GM12878 (cell line): Measurements from ENCODE around the gene ZNF827. TPM values are rescaled to one million over a fixed set of nuclear protein-coding genes. Genes with fewer than 3 reads are reported as not detected.

Source experiments
- ATAC-seq: fragments of 200-7000 bp; cut with Tn5 transposase; 3 replicates; pipeline ENCODE4 v1.9.1; 2020; ENCODE audit warnings: mild to moderate bottlenecking, moderate library complexity
- BruUV-seq: library from RNA; stranded (reverse); fragments of 400-500 nt; replicated peaks from 2 replicates; lab custom pipeline; 2021; lab: Mats Ljungman, UMichigan
- CTCF ChIA-PET: fragments of 300-600 bp; sonication (Branson Sonifier 250); formaldehyde crosslinking; extraction: SDS; loops from one replicate; lab custom pipeline; 2021; ENCODE audit warnings: inconsistent platforms; lab: Yijun Ruan, JAX
- POLR2A ChIA-PET: fragments of 350-600 bp; formaldehyde crosslinking; extraction: SDS; loops from one replicate; lab custom pipeline; 2021; ENCODE audit warnings: inconsistent platforms; lab: Charles Lee
- RAD21 ChIA-PET: fragments of 300-600 bp; sonication (Branson Sonifier 250); formaldehyde crosslinking; loops from one replicate; lab custom pipeline; 2023; ENCODE audit warnings: antibody characterized with exemption; ENCODE audit not compliant: unreplicated experiment; lab: Charles Lee
- SMC1A ChIA-PET: fragments of 300-600 bp; sonication (Branson Sonifier 250); formaldehyde crosslinking; loops from one replicate; lab custom pipeline; 2023; ENCODE audit not compliant: unreplicated experiment, uncharacterized antibody; lab: Charles Lee
- DNase-seq: peaks from one replicate; pipeline ENCODE4 v3.0.0-alpha.2; 2011; ENCODE audit warnings: low read depth, low spot score
- FAIRE-seq: peaks from 3 replicates; lab custom pipeline; 2011; peaks lifted over from hg19 to GRCh38; lab: Jason Lieb, UNC
- H2AFZ ChIP-seq: 2 replicates; pipeline ENCODE4 v1.6.0; 2011; ENCODE audit warnings: low read depth, low read length, control low read depth; ENCODE audit not compliant: control insufficient read depth
- H3K27ac ChIP-seq: 2 replicates; pipeline ENCODE4 v1.5.1; 2011; ENCODE audit warnings: control low read depth; ENCODE audit not compliant: control insufficient read depth, insufficient read depth
- H3K27me3 ChIP-seq, 2 experiments: replicated peaks in 1 of 2; 2 replicates each; pipeline versions ENCODE4 v1.6.0 to v1.6.1; 2011; ENCODE audit warnings: low read length in 1 of 2; ENCODE audit not compliant: control insufficient read depth in 2 of 2, insufficient read depth in 2 of 2
- H3K36me3 ChIP-seq, 2 experiments: 2 replicates each; pipeline ENCODE4 v1.5.1; 2011; ENCODE audit warnings: low read length in 1 of 2; ENCODE audit not compliant: control insufficient read depth in 2 of 2, insufficient read depth in 2 of 2
- H3K4me1 ChIP-seq: 2 replicates; pipeline ENCODE4 v1.6.1; 2011; ENCODE audit warnings: mild to moderate bottlenecking, low read length, moderate library complexity, mixed read lengths; ENCODE audit not compliant: control insufficient read depth, insufficient read depth
- H3K4me2 ChIP-seq: 2 replicates; pipeline ENCODE4 v1.6.0; 2011; ENCODE audit warnings: control low read depth; ENCODE audit not compliant: control insufficient read depth, insufficient read depth
- H3K4me3 ChIP-seq: fragments of 200-600 bp; sonication (generic); 2 replicates; pipeline ENCODE4 v1.5.1; 2016
- H3K79me2 ChIP-seq: 2 replicates; pipeline ENCODE4 v1.6.0; 2011; ENCODE audit warnings: low read length; ENCODE audit not compliant: control insufficient read depth, insufficient read depth
- H3K9ac ChIP-seq: 2 replicates; pipeline ENCODE4 v1.8.0; 2011; ENCODE audit warnings: low read length, control low read depth, mixed read lengths; ENCODE audit not compliant: control insufficient read depth, insufficient read depth
- H3K9me3 ChIP-seq: replicated peaks from 3 replicates; pipeline ENCODE4 v1.5.1; 2011; ENCODE audit warnings: mild to moderate bottlenecking, low read length; ENCODE audit not compliant: control insufficient read depth, insufficient read depth
- H4K20me1 ChIP-seq: 2 replicates; pipeline ENCODE4 v1.6.0; 2011; ENCODE audit not compliant: control insufficient read depth, insufficient read depth
- BCL3 ChIP-seq: IDR thresholded peaks from 2 replicates; pipeline ENCODE4 v1.6.1; 2011; ENCODE audit warnings: borderline replicate concordance, low read depth, mild to moderate bottlenecking, moderate library complexity, low read length; ENCODE audit not compliant: insufficient read depth, poor library complexity, severe bottlenecking
- CBX3 ChIP-seq: fragments of 200-600 bp; sonication (generic); IDR thresholded peaks from 2 replicates; pipeline ENCODE4 v1.6.1; 2016; ENCODE audit warnings: low read depth, borderline replicate concordance
- HDAC2 ChIP-seq: fragments of 200-600 bp; sonication (generic); IDR thresholded peaks from 2 replicates; pipeline ENCODE4 v1.6.1; 2017
- HSF1 ChIP-seq: fragments of 150-350 bp; IDR thresholded peaks from 2 replicates; pipeline ENCODE4 v1.6.1; 2014; ENCODE audit warnings: mild to moderate bottlenecking, low read depth, low read length
- JUNB ChIP-seq: IDR thresholded peaks from 2 replicates; pipeline ENCODE4 v1.6.1; 2016; ENCODE audit warnings: antibody characterized with exemption, mild to moderate bottlenecking
- LARP7 ChIP-seq: fragments of 450-650 bp; IDR thresholded peaks from 2 replicates; pipeline ENCODE4 v1.6.1; 2017; ENCODE audit warnings: mild to moderate bottlenecking
- NFYA ChIP-seq: IDR thresholded peaks from 2 replicates; pipeline ENCODE4 v1.6.1; 2011; ENCODE audit warnings: low read depth, mild to moderate bottlenecking, low read length, improper control_type of control experiment, borderline replicate concordance
- RFX5 ChIP-seq: IDR thresholded peaks from 2 replicates; pipeline ENCODE4 v1.6.1; 2011; ENCODE audit warnings: low read depth, low read length, improper control_type of control experiment
- ZBTB4 ChIP-seq: fragments of 450-650 bp; formaldehyde crosslinking; IDR thresholded peaks from 2 replicates; pipeline ENCODE4 v1.4.0; 2022; ENCODE audit warnings: mild to moderate bottlenecking, moderate library complexity
- ZNF217 ChIP-seq: fragments of 450-650 bp; IDR thresholded peaks from 2 replicates; pipeline ENCODE4 v1.6.1; 2017; ENCODE audit warnings: antibody characterized with exemption, mild to moderate bottlenecking
- WGBS: methylation state at CpG from one replicate; pipeline ENCODE4 v1.1.6; 2016; ENCODE audit warnings: low lambda C conversion rate; ENCODE audit not compliant: insufficient replicate concordance, insufficient coverage; ENCODE audit errors: missing lambda C conversion rate; 5-methylcytosine and 5-hydroxymethylcytosine counted together
- in situ Hi-C: fragments of 300-500 bp; cut with MboI; formaldehyde crosslinking; loops from 9 replicates; pipeline ENCODE4 v1.14.3; 2018; ENCODE audit warnings: mixed read lengths
- intact Hi-C: fragments of 100-400 bp; cut with micrococcal nuclease; formaldehyde crosslinking; loops from one replicate; pipeline ENCODE4 v1.14.2; 2022; ENCODE audit not compliant: unreplicated experiment
- polyA plus RNA-seq, 11 experiments: library from polyadenylated mRNA; depleted of rRNA in 4 of 11; unstranded in 6 of 11; stranded (reverse) in 5 of 11; fragments of >200 nt; fragmentation: Nextera tagmentation in 4 of 11; fragmentation: Illumina TruSeq in 1 of 11; extraction: Ambion mirVana in 4 of 11; extraction: Trizol in 1 of 11; gene quantifications; 1 replicate in 1 of 11; 2 replicates in 10 of 11; pipeline versions ENCODE4 v1.2.1 to v1.2.3, GENCODE V29; 2011 to 2016; ENCODE audit warnings: inconsistent platforms in 2 of 11, missing spikeins in 2 of 11, low read depth in 1 of 11
- total RNA-seq, 4 experiments: library from RNA; depleted of rRNA in 3 of 4; stranded (reverse); fragments of >200 nt in 3 of 4; fragmentation: Illumina TruSeq in 1 of 4; extraction: Trizol in 1 of 4; gene quantifications; 2 replicates each; pipeline versions ENCODE4 v1.2.1 to v1.2.3, GENCODE V29; 2013 to 2021
- TF ChIP-seq, protein P1 (sequence below): fragments of 450-650 bp; IDR thresholded peaks from 2 replicates; pipeline ENCODE4 v1.6.1; 2016; ENCODE audit warnings: mild to moderate bottlenecking, moderate library complexity, borderline replicate concordance

The ZNF827 gene
- total and polyA plus RNA-seq, 10 of the 15 experiments (the other 5 are each of a cell fraction or from before 2014, with no cell fraction given): 3.8 to 31.5 (median 13.6) TPM

DNA sequence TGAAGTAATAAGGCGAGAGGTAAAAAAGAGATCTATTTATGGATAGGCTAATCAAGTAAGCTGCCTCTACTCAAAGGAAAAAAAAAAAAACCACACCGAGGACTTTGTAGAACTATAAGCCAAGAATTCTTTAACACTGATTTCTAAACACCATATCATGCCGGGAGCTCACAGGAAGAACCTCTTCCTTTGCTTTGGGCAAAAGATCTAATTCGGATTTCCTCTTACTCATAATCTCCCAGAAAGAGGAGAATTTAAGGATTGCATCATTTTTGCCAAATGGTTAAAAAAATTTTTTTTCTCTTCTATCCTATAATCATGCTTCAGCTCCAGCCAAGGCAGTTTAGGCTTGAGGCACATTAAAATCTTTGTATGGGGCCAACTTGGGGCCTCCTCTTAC, 95.5 kb downstream of the ZNF827 start (continued):
- TF ChIP-seq HDAC2 (no peak), HSF1 (no peak), NFYA (no peak)

GRCh38 chr4:145842224-145842887, 96.3 kb downstream of the ZNF827 start:
- Histone ChIP-seq H4K20me1 (no peaks in the 10 kb centered on the region), H3K9ac (no peak overlapping the region), H3K27me3 (no peaks in the 10 kb centered on the region), H3K9me3 (no peaks in the 10 kb centered on the region), H2AFZ (no peak overlapping the region), H3K79me2 (no peaks in the 10 kb centered on the region), H3K4me2 (no peak overlapping the region), H3K27ac (no peak overlapping the region), H3K36me3 (peaks cover 8 to 23% of the 10 kb centered on the region in 2 experiments), H3K4me3 (no peak overlapping the region), H3K4me1 (peaks cover 2% of the 10 kb centered on the region; the same call in 1 of the 2 replicates)
- SMC1A ChIA-PET: interaction anchor here (0.9 to 2.9 kb wide), 11 partner anchors 9 to 97 kb away, joined by 3 to 6 read pairs (median 4); no protein-coding TSS in a partner anchor
- intact Hi-C loops: no loop called here
- WGBS: 98% methylated on average over 11 of the region's 11 CpGs
- BruUV-seq: no TSS peak
- no peak for DNase-seq
- RAD21 ChIA-PET: no interaction called here
- FAIRE-seq: no peak
- ATAC-seq: no peak
- in situ Hi-C loops: no loop called here
- POLR2A ChIA-PET: interaction anchor here (1.3 kb wide), 1 partner anchor 54 kb away, joined by 3 read pairs; no protein-coding TSS in a partner anchor
- CTCF ChIA-PET: interaction anchor here (0.6 to 2.4 kb wide), 5 partner anchors 10 to 253 kb away, joined by 3 to 14 read pairs (median 3); no protein-coding TSS in a partner anchor
- TF ChIP-seq CBX3 (no peak), BCL3 (no peak), LARP7 (no peak), JUNB (no peak), ZBTB4 (no peak), RFX5 (no peak), ZNF217 (no peak)
- TF ChIP-seq, protein P1, sequence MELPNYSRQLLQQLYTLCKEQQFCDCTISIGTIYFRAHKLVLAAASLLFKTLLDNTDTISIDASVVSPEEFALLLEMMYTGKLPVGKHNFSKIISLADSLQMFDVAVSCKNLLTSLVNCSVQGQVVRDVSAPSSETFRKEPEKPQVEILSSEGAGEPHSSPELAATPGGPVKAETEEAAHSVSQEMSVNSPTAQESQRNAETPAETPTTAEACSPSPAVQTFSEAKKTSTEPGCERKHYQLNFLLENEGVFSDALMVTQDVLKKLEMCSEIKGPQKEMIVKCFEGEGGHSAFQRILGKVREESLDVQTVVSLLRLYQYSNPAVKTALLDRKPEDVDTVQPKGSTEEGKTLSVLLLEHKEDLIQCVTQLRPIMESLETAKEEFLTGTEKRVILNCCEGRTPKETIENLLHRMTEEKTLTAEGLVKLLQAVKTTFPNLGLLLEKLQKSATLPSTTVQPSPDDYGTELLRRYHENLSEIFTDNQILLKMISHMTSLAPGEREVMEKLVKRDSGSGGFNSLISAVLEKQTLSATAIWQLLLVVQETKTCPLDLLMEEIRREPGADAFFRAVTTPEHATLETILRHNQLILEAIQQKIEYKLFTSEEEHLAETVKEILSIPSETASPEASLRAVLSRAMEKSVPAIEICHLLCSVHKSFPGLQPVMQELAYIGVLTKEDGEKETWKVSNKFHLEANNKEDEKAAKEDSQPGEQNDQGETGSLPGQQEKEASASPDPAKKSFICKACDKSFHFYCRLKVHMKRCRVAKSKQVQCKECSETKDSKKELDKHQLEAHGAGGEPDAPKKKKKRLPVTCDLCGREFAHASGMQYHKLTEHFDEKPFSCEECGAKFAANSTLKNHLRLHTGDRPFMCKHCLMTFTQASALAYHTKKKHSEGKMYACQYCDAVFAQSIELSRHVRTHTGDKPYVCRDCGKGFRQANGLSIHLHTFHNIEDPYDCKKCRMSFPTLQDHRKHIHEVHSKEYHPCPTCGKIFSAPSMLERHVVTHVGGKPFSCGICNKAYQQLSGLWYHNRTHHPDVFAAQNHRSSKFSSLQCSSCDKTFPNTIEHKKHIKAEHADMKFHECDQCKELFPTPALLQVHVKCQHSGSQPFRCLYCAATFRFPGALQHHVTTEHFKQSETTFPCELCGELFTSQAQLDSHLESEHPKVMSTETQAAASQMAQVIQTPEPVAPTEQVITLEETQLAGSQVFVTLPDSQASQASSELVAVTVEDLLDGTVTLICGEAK: no peak
